GM19463 (cell line): ENCODE results near the gene PCDHB11.
"Not testable (repeated sequence)": the region's sequence is repeated elsewhere in the genome, so short reads cannot be mapped to it uniquely, and the experiment has no call there.

ENCODE experiments used
- ATAC-seq: cut with Tn5 transposase; IDR thresholded peaks from one replicate; pipeline ENCODE4 v1.9.1; 2021; ENCODE audit warnings: mild to moderate bottlenecking, moderate library complexity; ENCODE audit not compliant: unreplicated experiment

PCDHB11 gene

DNA sequence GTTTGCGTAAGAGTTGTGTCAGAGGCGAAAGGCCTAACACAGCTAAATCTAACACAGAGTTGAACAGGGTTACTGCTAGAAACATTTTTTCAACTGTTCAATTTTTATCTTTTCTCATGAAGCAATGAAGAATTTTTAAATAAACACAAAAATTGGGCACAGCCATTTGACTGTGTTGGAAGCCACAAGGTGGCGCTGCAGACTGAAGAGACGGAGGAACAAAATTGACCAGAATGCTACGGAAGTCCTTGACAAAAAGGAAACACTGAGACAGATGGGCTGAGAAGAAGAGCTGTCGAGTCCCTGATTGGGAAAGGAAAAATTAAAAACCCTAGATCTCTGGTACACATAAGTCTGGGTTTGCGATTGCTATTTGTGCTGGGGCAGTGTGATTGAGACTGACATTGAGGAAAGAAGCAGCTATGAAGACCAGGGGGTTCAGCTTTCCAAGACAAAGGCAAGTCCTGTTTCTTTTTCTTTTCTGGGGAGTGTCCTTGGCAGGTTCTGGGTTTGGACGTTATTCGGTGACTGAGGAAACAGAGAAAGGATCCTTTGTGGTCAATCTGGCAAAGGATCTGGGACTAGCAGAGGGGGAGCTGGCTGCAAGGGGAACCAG lies 12.4 kb upstream of the PCDHB11 start, which contains the start of gene PCDHB9:
Gene PCDHB9, plus strand, starts transcription at position 265 of the 616 bp plus-strand sequence. Its CDS starts 158 bp downstream, at position 423.
- no peak for ATAC-seq

DNA sequence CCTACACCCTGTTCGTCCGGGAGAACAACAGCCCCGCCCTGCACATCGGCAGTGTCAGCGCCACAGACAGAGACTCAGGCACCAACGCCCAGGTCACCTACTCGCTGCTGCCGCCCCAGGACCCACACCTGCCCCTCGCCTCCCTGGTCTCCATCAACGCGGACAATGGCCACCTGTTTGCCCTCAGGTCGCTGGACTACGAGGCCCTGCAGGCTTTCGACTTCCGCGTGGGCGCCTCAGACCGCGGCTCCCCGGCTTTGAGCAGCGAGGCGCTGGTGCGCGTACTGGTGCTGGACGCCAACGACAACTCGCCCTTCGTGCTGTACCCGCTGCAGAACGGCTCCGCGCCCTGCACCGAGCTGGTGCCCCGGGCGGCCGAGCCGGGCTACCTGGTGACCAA lies 10.7 kb upstream of the PCDHB11 start:
- ATAC-seq = not testable (repeated sequence)

DNA sequence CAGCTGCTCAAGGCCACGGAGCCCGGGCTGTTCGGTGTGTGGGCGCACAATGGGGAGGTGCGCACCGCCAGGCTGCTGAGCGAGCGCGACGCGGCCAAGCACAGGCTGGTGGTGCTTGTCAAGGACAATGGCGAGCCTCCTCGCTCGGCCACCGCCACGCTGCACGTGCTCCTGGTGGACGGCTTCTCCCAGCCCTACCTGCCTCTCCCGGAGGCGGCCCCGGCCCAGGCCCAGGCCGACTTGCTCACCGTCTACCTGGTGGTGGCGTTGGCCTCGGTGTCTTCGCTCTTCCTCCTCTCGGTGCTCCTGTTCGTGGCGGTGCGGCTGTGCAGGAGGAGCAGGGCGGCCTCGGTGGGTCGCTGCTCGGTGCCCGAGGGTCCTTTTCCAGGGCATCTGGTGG lies 10.3 kb upstream of the PCDHB11 start:
- not testable (repeated sequence) for ATAC-seq

DNA sequence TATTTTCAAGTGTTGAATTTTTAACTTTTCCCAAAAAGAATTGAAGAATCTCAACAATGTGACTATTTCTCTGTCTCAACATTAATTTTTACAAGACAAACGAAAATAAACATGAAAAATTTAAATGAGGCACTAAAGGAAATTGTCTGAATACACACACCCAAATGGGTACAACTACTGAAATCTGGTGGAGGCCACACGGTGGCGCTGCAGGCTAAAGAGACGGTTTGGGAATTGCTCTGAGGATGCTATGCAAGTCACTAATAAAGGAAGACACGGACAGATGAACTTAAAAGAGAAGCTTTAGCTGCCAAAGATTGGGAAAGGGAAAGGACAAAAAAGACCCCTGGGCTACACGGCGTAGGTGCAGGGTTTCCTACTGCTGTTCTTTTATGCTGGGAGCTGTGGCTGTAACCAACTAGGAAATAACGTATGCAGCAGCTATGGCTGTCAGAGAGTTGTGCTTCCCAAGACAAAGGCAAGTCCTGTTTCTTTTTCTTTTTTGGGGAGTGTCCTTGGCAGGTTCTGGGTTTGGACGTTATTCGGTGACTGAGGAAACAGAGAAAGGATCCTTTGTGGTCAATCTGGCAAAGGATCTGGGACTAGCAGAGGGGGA lies 7.2 kb upstream of the PCDHB11 start, which contains the start of gene PCDHB10:
Gene PCDHB10, plus strand, starts transcription at position 244 of the 616 bp plus-strand sequence. Its CDS starts 200 bp downstream, at position 444.
- ATAC-seq = no peak

DNA sequence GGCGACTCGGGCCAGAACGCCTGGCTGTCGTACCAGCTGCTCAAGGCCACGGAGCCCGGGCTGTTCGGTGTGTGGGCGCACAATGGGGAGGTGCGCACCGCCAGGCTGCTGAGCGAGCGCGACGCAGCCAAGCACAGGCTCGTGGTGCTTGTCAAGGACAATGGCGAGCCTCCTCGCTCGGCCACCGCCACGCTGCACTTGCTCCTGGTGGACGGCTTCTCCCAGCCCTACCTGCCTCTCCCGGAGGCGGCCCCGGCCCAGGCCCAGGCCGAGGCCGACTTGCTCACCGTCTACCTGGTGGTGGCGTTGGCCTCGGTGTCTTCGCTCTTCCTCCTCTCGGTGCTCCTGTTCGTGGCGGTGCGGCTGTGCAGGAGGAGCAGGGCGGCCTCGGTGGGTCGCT lies 5.1 kb upstream of the PCDHB11 start:
- not testable (repeated sequence) for ATAC-seq

DNA sequence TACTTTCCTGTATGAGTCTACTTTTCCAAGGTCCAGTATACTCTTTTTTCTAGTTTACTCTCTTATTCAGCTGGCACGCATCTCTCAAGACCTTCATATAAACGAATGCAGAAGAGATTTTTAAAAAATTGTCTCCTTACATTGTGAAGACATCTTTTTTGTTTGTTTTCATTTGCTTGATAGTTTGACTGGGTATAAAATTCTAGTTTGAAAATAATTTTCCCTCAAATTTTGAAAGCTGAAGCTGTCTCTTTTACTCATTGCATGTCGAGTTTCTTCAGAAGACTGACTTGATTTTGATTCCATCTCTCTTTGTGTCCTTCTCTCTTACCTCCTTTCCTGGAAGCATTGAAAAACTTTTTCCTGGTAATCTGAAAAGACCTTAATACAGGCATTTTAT lies 3.1 kb upstream of the PCDHB11 start:
- ATAC-seq = no peak

DNA sequence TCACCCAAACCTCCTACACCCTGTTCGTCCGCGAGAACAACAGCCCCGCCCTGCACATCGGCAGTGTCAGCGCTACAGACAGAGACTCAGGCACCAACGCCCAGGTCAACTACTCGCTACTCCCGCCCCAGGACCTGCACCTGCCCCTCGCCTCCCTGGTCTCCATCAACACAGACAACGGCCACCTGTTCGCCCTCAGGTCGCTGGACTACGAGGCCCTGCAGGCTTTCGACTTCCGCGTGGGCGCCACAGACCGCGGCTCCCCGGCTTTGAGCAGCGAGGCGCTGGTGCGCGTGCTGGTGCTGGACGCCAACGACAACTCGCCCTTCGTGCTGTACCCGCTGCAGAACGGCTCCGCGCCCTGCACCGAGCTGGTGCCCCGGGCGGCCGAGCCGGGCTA lies 1.7 kb downstream of the PCDHB11 start:
- ATAC-seq = not testable (repeated sequence)

DNA sequence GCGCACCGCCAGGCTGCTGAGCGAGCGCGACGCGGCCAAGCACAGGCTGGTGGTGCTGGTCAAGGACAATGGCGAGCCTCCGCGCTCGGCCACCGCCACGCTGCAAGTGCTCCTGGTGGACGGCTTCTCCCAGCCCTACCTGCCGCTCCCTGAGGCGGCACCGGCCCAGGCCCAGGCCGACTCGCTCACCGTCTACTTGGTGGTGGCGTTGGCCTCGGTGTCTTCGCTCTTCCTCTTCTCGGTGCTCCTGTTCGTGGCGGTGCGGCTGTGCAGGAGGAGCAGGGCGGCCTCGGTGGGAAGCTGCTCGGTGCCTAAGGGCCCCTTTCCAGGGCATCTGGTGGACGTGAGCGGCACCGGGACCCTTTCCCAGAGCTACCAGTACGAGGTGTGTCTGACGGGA lies 2.2 kb downstream of the PCDHB11 start:
- ATAC-seq = not testable (repeated sequence)

DNA sequence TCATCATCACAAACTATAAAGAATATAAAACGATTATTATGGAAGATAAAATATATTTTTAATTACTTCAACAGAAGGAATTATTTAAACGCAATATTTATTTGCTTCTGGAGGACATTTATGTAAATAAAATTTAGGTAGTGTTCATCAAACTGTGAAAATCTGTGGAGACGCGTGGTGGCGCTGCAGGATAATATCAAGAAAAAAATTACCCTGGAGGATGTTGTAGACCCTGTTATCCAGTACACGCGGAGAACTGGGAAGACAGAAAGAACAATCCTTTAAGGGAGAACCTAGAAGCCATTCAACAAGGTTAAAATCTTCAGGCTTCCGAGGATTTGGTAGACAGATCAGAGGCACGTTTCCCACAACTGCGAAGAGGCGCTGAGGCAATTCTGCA lies 9.1 kb downstream of the PCDHB11 start, which contains the start of gene PCDHB12:
Gene PCDHB12, plus strand, starts transcription at position 242 of the 400 bp plus-strand sequence. CDS start 189 bp downstream, outside the sequence.
- ATAC-seq = no peak

DNA sequence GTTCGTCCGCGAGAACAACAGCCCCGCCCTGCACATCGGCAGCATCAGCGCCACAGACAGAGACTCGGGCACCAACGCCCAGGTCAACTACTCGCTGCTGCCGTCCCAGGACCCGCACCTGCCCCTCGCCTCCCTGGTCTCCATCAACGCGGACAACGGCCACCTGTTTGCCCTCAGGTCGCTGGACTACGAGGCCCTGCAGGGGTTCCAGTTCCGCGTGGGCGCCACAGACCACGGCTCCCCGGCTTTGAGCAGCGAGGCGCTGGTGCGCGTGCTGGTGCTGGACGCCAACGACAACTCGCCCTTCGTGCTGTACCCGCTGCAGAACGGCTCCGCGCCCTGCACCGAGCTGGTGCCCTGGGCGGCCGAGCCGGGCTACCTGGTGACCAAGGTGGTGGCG lies 10.9 kb downstream of the PCDHB11 start:
- ATAC-seq = not testable (repeated sequence)

DNA sequence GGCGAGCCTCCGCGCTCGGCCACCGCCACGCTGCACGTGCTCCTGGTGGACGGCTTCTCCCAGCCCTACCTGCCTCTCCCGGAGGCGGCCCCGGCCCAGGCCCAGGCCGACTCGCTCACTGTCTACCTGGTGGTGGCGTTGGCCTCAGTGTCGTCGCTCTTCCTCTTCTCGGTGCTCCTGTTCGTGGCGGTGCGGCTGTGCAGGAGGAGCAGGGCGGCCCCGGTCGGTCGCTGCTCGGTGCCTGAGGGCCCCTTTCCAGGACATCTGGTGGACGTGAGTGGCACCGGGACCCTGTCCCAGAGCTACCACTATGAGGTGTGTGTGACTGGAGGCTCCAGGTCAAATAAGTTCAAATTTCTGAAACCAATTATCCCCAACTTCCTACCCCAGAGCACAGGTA lies 11.4 kb downstream of the PCDHB11 start:
- ATAC-seq = not testable (repeated sequence)

DNA sequence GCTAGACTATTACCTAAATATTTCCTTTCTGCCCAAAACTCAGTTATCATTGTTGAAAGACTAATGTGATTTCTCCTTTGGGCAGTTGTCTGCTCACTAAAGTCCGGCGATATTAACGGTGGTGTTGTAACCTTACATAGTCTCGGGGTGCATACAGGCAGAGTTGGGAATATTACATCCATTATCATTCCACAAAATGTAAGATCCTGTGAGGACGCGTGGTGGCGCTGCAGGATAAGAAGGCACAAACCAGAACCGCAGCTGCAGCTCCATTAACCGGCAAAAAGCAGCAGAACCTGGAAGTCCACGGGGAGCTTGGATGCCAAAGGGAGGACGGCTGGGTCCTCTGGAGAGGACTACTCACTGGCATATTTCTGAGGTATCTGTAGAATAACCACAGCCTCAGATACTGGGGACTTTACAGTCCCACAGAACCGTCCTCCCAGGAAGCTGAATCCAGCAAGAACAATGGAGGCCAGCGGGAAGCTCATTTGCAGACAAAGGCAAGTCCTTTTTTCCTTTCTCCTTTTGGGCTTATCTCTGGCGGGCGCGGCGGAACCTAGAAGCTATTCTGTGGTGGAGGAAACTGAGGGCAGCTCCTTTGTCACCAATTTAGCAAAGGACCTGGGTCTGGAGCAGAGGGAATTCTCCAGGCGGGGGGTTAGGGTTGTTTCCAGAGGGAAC lies 14.4 kb downstream of the PCDHB11 start, which contains the start of gene PCDHB13:
Gene PCDHB13, plus strand, starts transcription at position 264 of the 684 bp plus-strand sequence. Its CDS starts 205 bp downstream, at position 469.
- ATAC-seq = not testable (repeated sequence)

DNA sequence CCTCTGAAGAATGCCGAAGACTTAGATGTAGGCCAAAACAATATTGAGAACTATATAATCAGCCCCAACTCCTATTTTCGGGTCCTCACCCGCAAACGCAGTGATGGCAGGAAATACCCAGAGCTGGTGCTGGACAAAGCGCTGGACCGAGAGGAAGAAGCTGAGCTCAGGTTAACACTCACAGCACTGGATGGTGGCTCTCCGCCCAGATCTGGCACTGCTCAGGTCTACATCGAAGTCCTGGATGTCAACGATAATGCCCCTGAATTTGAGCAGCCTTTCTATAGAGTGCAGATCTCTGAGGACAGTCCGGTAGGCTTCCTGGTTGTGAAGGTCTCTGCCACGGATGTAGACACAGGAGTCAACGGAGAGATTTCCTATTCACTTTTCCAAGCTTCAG lies 15.2 kb downstream of the PCDHB11 start:
- ATAC-seq = not testable (repeated sequence)

DNA sequence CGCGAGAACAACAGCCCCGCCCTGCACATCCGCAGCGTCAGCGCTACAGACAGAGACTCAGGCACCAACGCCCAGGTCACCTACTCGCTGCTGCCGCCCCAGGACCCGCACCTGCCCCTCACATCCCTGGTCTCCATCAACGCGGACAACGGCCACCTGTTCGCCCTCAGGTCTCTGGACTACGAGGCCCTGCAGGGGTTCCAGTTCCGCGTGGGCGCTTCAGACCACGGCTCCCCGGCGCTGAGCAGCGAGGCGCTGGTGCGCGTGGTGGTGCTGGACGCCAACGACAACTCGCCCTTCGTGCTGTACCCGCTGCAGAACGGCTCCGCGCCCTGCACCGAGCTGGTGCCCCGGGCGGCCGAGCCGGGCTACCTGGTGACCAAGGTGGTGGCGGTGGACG lies 16.1 kb downstream of the PCDHB11 start:
- not testable (repeated sequence) for ATAC-seq

DNA sequence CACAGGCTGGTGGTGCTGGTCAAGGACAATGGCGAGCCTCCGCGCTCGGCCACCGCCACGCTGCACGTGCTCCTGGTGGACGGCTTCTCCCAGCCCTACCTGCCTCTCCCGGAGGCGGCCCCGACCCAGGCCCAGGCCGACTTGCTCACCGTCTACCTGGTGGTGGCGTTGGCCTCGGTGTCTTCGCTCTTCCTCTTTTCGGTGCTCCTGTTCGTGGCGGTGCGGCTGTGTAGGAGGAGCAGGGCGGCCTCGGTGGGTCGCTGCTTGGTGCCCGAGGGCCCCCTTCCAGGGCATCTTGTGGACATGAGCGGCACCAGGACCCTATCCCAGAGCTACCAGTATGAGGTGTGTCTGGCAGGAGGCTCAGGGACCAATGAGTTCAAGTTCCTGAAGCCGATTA lies 16.6 kb downstream of the PCDHB11 start:
- ATAC-seq = not testable (repeated sequence)

DNA sequence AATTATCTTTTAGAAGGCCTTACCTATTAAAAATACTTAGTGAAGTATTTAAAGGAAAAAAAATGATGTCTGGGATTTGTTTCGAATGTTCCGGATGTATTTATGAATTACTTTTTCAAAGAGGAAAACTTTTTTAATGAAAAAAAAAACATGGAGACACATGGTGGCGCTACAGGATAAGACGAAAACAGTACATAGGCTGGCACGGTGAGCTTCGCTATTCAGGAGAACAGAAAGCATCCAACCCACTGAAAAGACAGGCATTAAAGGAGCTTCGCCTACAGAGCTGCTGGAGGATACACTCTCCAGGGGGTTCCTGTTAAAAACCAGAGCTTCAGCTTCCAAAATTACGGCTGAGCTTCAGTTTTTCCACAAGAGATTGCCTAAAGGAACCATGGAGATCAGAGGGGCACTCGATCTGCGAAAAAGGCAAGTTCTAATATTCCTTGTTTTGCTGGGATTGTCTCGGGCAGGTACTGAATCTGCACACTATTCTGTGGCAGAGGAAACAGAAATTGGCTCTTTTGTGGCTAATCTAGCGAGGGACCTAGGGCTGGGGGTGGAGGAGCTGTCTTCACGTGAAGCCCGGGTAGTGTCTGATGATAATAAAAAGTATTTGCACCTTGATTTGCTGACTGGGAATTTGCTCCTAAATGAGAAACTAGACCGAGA lies 23.8 kb downstream of the PCDHB11 start, which contains the start of gene PCDHB14:
Gene PCDHB14, plus strand, starts transcription at position 232 of the 672 bp plus-strand sequence. Its CDS starts 163 bp downstream, at position 395.
- ATAC-seq = no peak

DNA sequence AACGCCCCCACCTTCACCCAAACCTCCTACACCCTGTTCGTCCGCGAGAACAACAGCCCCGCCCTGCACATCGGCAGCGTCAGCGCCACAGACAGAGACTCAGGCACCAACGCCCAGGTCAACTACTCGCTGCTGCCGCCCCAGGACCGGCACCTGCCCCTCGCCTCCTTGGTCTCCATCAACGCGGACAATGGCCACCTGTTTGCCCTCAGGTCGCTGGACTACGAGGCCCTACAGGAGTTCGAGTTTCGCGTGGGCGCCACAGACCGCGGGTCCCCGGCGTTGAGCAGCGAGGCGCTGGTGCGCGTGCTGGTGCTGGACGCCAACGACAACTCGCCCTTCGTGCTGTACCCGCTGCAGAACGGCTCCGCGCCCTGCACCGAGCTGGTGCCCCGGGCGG lies 25.4 kb downstream of the PCDHB11 start:
- ATAC-seq = not testable (repeated sequence)

DNA sequence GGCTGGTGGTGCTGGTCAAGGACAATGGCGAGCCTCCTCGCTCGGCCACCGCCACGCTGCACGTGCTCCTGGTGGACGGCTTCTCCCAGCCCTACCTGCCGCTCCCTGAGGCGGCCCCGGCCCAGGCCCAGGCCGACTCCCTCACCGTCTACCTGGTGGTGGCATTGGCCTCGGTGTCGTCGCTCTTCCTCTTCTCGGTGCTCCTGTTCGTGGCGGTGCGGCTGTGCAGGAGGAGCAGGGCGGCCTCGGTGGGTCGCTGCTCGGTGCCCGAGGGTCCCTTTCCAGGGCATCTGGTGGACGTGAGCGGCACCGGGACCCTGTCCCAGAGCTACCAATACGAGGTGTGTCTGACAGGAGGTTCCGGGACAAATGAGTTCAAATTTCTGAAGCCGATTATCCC lies 26.0 kb downstream of the PCDHB11 start:
- not testable (repeated sequence) for ATAC-seq

DNA sequence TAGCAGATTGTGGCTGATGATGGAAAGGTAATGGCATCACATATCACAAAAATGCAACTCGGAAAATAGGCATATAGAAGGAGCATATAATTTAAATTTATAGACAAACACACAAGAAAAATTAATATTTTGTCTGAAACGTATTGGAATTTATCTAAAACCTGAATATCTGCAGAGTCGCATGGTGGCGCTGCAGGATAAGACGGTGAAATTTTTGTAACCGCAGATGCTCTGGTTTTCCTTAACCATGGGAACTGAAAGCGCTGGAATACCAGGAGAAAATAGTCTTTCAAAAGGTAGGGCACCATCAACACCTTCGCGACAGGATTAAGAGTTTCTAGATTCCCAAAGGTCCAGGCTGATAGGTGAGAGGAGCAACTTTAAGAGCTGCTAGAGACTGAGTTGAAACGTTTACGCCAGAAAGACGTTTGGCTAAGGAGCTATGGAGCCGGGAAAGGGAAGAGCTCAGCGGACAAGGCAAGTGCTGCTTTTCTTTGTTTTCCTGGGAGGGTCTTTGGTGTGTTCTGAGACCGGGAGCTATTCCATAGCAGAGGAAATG lies 34.8 kb downstream of the PCDHB11 start:
- ATAC-seq = no peak

DNA sequence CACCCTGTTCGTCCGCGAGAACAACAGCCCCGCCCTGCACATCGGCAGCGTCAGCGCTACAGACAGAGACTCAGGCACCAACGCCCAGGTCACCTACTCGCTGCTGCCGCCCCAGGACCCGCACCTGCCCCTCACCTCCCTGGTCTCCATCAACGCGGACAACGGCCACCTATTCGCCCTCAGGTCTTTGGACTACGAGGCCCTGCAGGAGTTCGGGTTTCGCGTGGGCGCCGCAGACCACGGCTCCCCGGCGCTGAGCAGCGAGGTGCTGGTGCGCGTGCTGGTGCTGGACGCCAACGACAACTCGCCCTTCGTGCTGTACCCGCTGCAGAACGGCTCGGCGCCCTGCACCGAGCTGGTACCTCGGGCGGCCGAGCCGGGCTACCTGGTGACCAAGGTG lies 36.5 kb downstream of the PCDHB11 start:
- not testable (repeated sequence) for ATAC-seq
